Peyer's patch (tissue), 4 donors: ENCODE data around the gene ATP6V0D1. TPM values are rescaled to one million over a fixed set of nuclear protein-coding genes. Genes with fewer than 3 reads are reported as not detected.

Experiments
- DNase-seq, 3 donors: peaks; one replicate each; pipeline ENCODE4 v3.0.0-alpha.2; 2017 to 2019
- H3K27ac ChIP-seq, 4 donors: fragments of 200-600 bp; sonication (generic); one replicate each; pipeline ENCODE4 v1.5.1; 2016 to 2019
- H3K27me3 ChIP-seq, 2 donors: fragments of 200-600 bp; sonication (generic); one replicate each; pipeline ENCODE4 v1.5.1; 2019
- H3K36me3 ChIP-seq, 3 donors: fragments of 200-600 bp; sonication (generic); one replicate each; pipeline ENCODE4 v1.5.1; 2016 to 2019
- H3K4me1 ChIP-seq, 4 donors: fragments of 200-600 bp; sonication (generic); one replicate each; pipeline ENCODE4 v1.5.1; 2016 to 2019
- H3K4me3 ChIP-seq, 4 donors: fragments of 200-600 bp; sonication (generic); 1 replicate in 3 of 4; 2 replicates in 1 of 4; pipeline ENCODE4 v1.5.1; 2016 to 2019; ENCODE audit warnings: mild to moderate bottlenecking in 1 of 4
- H3K9me3 ChIP-seq, 4 donors: fragments of 200-600 bp; sonication (generic); one replicate each; pipeline ENCODE4 v1.5.1; 2016 to 2019; ENCODE audit warnings: mild to moderate bottlenecking in 1 of 4
- CTCF ChIP-seq, 6 experiments: fragments of 450-650 bp in 4 of 6; fragments of 200-600 bp in 2 of 6; sonication (generic) in 1 of 6; IDR thresholded peaks; one replicate each; pipeline ENCODE4 v1.5.1; 2017 to 2019; ENCODE audit warnings: antibody characterized with exemption in 6 of 6, mild to moderate bottlenecking in 3 of 6, moderate library complexity in 1 of 6
- POLR2A ChIP-seq, 2 donors: fragments of 450-650 bp; IDR thresholded peaks; one replicate each; pipeline ENCODE4 v1.5.1; 2017; ENCODE audit warnings: antibody characterized with exemption in 2 of 2, mild to moderate bottlenecking in 2 of 2, moderate library complexity in 2 of 2
- total RNA-seq, 4 donors: library from RNA; depleted of rRNA; stranded (reverse); fragments of >200 nt; gene quantifications; one replicate each; pipeline ENCODE4 v1.1.0, GENCODE V29; 2016

The ATP6V0D1 gene
- total RNA-seq, 4 donors from 2014 or later, result 131 to 223 (median 202) TPM

GRCh38 chr16:67391424-67392300, 89.3 kb downstream of the ATP6V0D1 start:
- H3K4me3 ChIP-seq, result peak overlapping the region in 1 of 4 donors; percentile 51
- TF ChIP-seq POLR2A (IDR thresholded peaks at IDR 0.05) (no peak), CTCF (IDR thresholded peaks at IDR 0.05) (no peak)
- H3K36me3 ChIP-seq, result no peaks in the 10 kb centered on the region
- H3K9me3 ChIP-seq, result no peaks in the 10 kb centered on the region
- H3K4me1 ChIP-seq, result peaks cover 3 to 56% (median 11%) of the 10 kb centered on the region in 4 donors
- peak in 1 of 3 donors; percentile 45 for DNase-seq
- peak overlapping the region in 2 of 4 donors; percentile 56 to 80 for H3K27ac ChIP-seq
- no peaks in the 10 kb centered on the region for H3K27me3 ChIP-seq

- no peaks in the 10 kb centered on the region for H3K9me3 ChIP-seq
- H3K4me3 ChIP-seq, result no peak overlapping the region
- no peak overlapping the region for H3K27ac ChIP-seq
- no peaks in the 10 kb centered on the region for H3K27me3 ChIP-seq
- peaks cover 0 to 49% (median 11%) of the 10 kb centered on the region in 4 donors for H3K4me1 ChIP-seq
- H3K36me3 ChIP-seq, result no peaks in the 10 kb centered on the region
- TF ChIP-seq CTCF (IDR thresholded peaks at IDR 0.05) (no peak), POLR2A (IDR thresholded peaks at IDR 0.05) (no peak)
- DNase-seq, result peak in 1 of 3 donors; percentile 39
Observed at GRCh38 chr16:67390816-67391423, 90.0 kb downstream of the ATP6V0D1 start.

- DNase-seq, result peak in 1 of 3 donors; percentile 50
- Histone ChIP-seq H3K27ac (no peak overlapping the region), H3K4me1 (peaks cover 0 to 41% (median 8%) of the 10 kb centered on the region in 4 donors), H3K27me3 (no peaks in the 10 kb centered on the region), H3K9me3 (no peaks in the 10 kb centered on the region), H3K36me3 (no peaks in the 10 kb centered on the region), H3K4me3 (no peak overlapping the region)
- TF ChIP-seq POLR2A (IDR thresholded peaks at IDR 0.05) (no peak), CTCF (IDR thresholded peaks at IDR 0.05) (no peak)
Observed at GRCh38 chr16:67389911-67390815, 90.8 kb downstream of the ATP6V0D1 start.

GRCh38 chr16:67388591-67388990, 92.4 kb downstream of the ATP6V0D1 start:
- Histone ChIP-seq H3K36me3 (no peaks in the 10 kb centered on the region), H3K27ac (no peak overlapping the region), H3K9me3 (no peaks in the 10 kb centered on the region), H3K4me1 (peaks cover 0 to 26% (median 4%) of the 10 kb centered on the region in 4 donors), H3K4me3 (no peak overlapping the region), H3K27me3 (no peaks in the 10 kb centered on the region)
- TF ChIP-seq CTCF (IDR thresholded peaks at IDR 0.05) (no peak), POLR2A (IDR thresholded peaks at IDR 0.05) (no peak)
- DNase-seq, result peak in 1 of 3 donors; percentile 35

- H3K36me3 ChIP-seq, result no peaks in the 10 kb centered on the region
- H3K27ac ChIP-seq, result no peak overlapping the region
- peaks cover 0 to 24% (median 2%) of the 10 kb centered on the region in 4 donors for H3K4me1 ChIP-seq
- peak in 1 of 3 donors; percentile 17 for DNase-seq
- no peak overlapping the region for H3K4me3 ChIP-seq
- no peaks in the 10 kb centered on the region for H3K27me3 ChIP-seq
- no peak for TF ChIP-seq POLR2A (IDR thresholded peaks at IDR 0.05)
- TF ChIP-seq CTCF (IDR thresholded peaks at IDR 0.05), result no peak
- no peaks in the 10 kb centered on the region for H3K9me3 ChIP-seq
Observed at GRCh38 chr16:67388191-67388590, 92.8 kb downstream of the ATP6V0D1 start.
